Ecto neural progenitor cell (in vitro differentiated cells): ENCODE results near the gene TSPAN5.

Experiments used
- DNase-seq: peaks from one replicate; pipeline ENCODE4 v3.0.0-alpha.2; 2018; ENCODE audit warnings: low spot score

Gene TSPAN5

GRCh38 chr4:98643755-98644154, 14.7 kb downstream of the TSPAN5 start:
- no peak for DNase-seq

GRCh38 chr4:98642991-98643426, 15.4 kb downstream of the TSPAN5 start:
- DNase-seq: no peak

- no peak for DNase-seq
Measured at GRCh38 chr4:98641906-98642668, 16.3 kb downstream of the TSPAN5 start.

- no peak for DNase-seq
Measured at GRCh38 chr4:98641376-98641775, 17.0 kb downstream of the TSPAN5 start.

- DNase-seq: no peak
Measured at GRCh38 chr4:98639523-98639922, 18.9 kb downstream of the TSPAN5 start.

- DNase-seq: no peak
Measured at GRCh38 chr4:98639108-98639507, 19.3 kb downstream of the TSPAN5 start.

- no peak for DNase-seq
Measured at GRCh38 chr4:98638661-98639060, 19.8 kb downstream of the TSPAN5 start.

GRCh38 chr4:98634061-98634460, 24.4 kb downstream of the TSPAN5 start:
- DNase-seq: no peak

- no peak for DNase-seq
Measured at GRCh38 chr4:98633159-98633558, 25.3 kb downstream of the TSPAN5 start.

- DNase-seq: no peak
Measured at GRCh38 chr4:98632258-98632657, 26.2 kb downstream of the TSPAN5 start.

- DNase-seq: no peak
Measured at GRCh38 chr4:98631506-98631905, 26.9 kb downstream of the TSPAN5 start.

- DNase-seq: no peak
Measured at GRCh38 chr4:98630737-98631454, 27.5 kb downstream of the TSPAN5 start.

- no peak for DNase-seq
Measured at GRCh38 chr4:98627531-98628257, 30.7 kb downstream of the TSPAN5 start.

- no peak for DNase-seq
Measured at GRCh38 chr4:98626350-98626749, 32.1 kb downstream of the TSPAN5 start.

- no peak for DNase-seq
Measured at GRCh38 chr4:98625920-98626319, 32.5 kb downstream of the TSPAN5 start.

- DNase-seq: no peak
Measured at GRCh38 chr4:98625399-98625798, 33.0 kb downstream of the TSPAN5 start.

- DNase-seq: no peak
Measured at GRCh38 chr4:98624642-98625041, 33.8 kb downstream of the TSPAN5 start.

- no peak for DNase-seq
Measured at GRCh38 chr4:98624144-98624543, 34.3 kb downstream of the TSPAN5 start.

GRCh38 chr4:98623126-98623802, 35.1 kb downstream of the TSPAN5 start:
- DNase-seq: no peak

GRCh38 chr4:98620087-98620784, 38.2 kb downstream of the TSPAN5 start:
- DNase-seq: no peak

- no peak for DNase-seq
Measured at GRCh38 chr4:98619180-98619579, 39.2 kb downstream of the TSPAN5 start.

- no peak for DNase-seq
Measured at GRCh38 chr4:98618680-98619079, 39.7 kb downstream of the TSPAN5 start.
